Tongue (tissue), 2 donors: Measurements from ENCODE around the gene MAP2. TPM values are rescaled to one million over a fixed set of nuclear protein-coding genes. Genes with fewer than 3 reads are reported as not detected.
A peak's percentile ranks its signal among the peaks of the same experiment; 100 is the strongest.

Experiments used
- DNase-seq: peaks from one replicate; pipeline ENCODE4 v3.0.0-alpha.2; 2015
- total RNA-seq: library from RNA; depleted of rRNA; stranded (reverse); fragments of >200 nt; gene quantifications from one replicate; pipeline ENCODE4 v1.2.3, GENCODE V29; 2014

MAP2 gene
- 11.5 TPM for total RNA-seq

GRCh38 chr2:209423562-209424198, at the start of gene MAP2:
Gene MAP2, plus strand, starts transcription at chr2:209424047. Its CDS starts 229,124 bp downstream, at chr2:209653171.
- peak; percentile 93 for DNase-seq

- no peak for DNase-seq
Observed at GRCh38 chr2:209376686-209377085, 47.2 kb upstream of the MAP2 start.

- no peak for DNase-seq
Observed at GRCh38 chr2:209380293-209380692, 43.6 kb upstream of the MAP2 start.

GRCh38 chr2:209381091-209381490, 42.8 kb upstream of the MAP2 start:
- no peak for DNase-seq

- DNase-seq = no peak
Observed at GRCh38 chr2:209382775-209383174, 41.1 kb upstream of the MAP2 start.

GRCh38 chr2:209383212-209383611, 40.6 kb upstream of the MAP2 start:
- no peak for DNase-seq

- no peak for DNase-seq
Observed at GRCh38 chr2:209387389-209387788, 36.5 kb upstream of the MAP2 start.

- no peak for DNase-seq
Observed at GRCh38 chr2:209388446-209389037, 35.3 kb upstream of the MAP2 start.

GRCh38 chr2:209389171-209389618, 34.7 kb upstream of the MAP2 start:
- DNase-seq = peak; percentile 54

GRCh38 chr2:209390839-209391238, 33.0 kb upstream of the MAP2 start:
- DNase-seq = no peak

GRCh38 chr2:209391776-209392401, 32.0 kb upstream of the MAP2 start:
- DNase-seq = no peak

- no peak for DNase-seq
Observed at GRCh38 chr2:209395229-209395628, 28.6 kb upstream of the MAP2 start.

- no peak for DNase-seq
Observed at GRCh38 chr2:209395652-209396051, 28.2 kb upstream of the MAP2 start.

GRCh38 chr2:209398463-209398862, 25.4 kb upstream of the MAP2 start:
- DNase-seq = no peak

GRCh38 chr2:209401788-209402187, 22.1 kb upstream of the MAP2 start:
- DNase-seq = no peak

GRCh38 chr2:209411296-209411695, 12.6 kb upstream of the MAP2 start:
- no peak for DNase-seq

- no peak for DNase-seq
Observed at GRCh38 chr2:209411718-209412117, 12.1 kb upstream of the MAP2 start.

GRCh38 chr2:209413311-209414014, 10.4 kb upstream of the MAP2 start:
- no peak for DNase-seq

- DNase-seq = no peak
Observed at GRCh38 chr2:209416913-209417312, 6.9 kb upstream of the MAP2 start.

- DNase-seq = no peak
Observed at GRCh38 chr2:209422191-209422754, 1.6 kb upstream of the MAP2 start.

GRCh38 chr2:209424199-209424701, 403 bp downstream of the MAP2 start:
- DNase-seq = peak; percentile 22

- DNase-seq = peak; percentile 28
Observed at GRCh38 chr2:209424781-209425470, 1.1 kb downstream of the MAP2 start.
